Astrocyte of the hippocampus (primary cell): ENCODE data around the gene DOCK9.

Experiments used
- DNase-seq: peaks from one replicate; pipeline ENCODE4 v3.0.0; 2011; ENCODE audit warnings: low read depth, low spot score

DOCK9 gene

DNA sequence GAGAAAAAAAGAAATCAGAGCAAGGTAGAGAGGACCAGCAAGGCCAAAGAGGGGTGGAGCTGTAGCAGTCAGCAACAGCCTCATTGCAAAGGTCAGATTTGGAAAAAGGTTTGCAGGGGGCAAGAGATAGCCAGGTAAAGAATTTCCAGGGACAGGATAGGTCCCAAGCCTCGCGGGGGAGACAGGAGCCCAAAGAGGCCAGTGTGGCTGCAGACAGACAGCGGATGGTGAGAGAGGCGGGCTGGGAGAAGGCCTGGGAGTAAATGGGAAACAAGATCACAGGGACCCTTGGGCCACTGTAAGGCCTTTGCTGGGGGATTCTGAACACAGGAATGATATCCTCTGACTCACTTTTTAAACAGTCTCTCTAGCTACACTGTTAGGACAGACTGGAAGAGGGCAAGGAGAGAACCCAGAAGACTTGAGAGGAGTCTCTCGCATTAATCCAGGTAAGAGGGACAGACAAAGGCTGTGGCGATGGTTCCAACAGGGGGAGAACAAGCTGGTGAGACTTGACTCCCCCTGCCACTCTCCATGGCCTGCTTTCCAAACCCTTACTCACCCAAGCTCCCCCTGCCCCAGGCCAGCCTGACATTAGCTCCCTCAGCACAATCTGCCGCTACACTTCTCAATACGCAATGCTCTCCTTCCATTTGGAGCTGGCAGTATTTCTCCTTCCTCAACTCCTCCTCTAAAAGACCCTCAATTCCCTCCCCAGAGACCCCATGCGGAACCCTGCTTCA, 31.8 kb downstream of the DOCK9 start:
- DNase-seq: no peak

DNA sequence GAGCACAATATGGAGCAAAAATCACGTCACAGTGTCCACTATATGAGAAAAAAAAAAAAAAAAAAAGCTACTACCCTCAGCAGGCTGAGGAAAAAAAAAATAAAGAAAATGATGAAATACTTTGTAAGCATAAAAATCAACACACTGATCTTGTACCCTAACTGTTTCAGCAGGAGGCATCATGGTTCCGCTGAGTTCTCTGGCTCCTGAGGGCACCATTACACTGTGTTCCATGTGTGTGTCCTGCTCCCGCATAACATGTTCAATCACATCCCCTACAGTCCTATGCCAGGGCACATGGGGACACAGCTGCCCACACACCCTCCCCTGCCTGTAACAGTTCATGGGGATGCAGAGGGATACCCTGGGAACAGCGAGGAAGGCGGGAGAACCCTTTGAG, 33.5 kb downstream of the DOCK9 start:
- no peak for DNase-seq

DNA sequence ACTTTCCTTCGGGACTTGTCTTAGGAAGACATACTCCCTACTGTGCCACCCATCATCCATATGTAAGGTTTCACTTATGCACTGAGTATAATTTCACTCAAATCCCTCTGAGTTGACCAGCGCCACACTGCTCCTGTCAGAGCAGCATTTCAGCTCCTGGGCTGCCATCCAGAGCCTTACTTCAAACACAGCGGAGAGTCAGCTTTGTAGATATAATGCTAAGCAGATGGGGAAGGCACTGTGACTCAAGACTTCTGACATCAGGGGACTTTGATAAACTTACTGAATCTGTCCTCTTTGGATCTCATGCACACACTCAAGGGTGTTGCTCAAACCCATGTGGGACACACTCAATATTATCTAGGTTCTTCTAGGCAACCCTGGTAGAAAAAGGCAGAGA, 34.9 kb downstream of the DOCK9 start:
- DNase-seq: no peak

DNA sequence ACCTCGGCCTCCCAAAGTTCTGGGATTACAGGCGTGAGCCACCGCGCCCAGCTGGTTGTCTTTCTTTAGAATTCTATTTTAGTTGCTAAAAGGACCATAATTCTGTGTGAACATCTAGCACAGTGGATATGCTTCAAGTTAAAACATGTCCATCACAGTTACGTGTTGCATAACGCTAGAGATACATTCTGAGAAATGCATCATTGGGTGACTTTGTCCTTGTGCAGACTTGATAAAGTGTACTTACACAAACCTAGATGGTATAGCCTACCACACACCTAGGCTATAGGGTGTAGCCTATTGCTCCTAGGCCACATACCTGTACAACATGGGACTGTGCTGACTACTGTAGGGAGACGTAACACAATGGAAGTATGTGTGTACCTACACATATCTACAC, 35.4 kb downstream of the DOCK9 start:
- DNase-seq: no peak

DNA sequence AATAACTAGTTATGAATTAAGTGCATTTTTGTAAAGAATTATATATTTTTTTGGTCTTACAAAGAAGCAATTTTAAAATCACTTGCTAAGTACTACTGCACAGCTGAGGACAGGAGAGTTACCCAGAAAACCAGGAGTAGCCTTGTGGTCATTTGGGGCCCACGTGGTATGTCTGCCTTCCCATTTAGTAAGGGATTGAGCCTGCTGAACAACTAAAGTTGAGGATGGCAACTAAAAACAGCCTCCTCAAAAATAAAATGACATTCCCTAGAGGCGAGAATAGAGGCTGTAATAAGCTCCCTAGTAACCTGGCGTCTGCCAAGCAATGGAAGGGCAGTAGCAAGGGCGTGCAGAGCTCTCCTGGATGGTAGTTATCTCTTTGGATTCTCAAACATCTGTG, 36.3 kb downstream of the DOCK9 start:
- no peak for DNase-seq

DNA sequence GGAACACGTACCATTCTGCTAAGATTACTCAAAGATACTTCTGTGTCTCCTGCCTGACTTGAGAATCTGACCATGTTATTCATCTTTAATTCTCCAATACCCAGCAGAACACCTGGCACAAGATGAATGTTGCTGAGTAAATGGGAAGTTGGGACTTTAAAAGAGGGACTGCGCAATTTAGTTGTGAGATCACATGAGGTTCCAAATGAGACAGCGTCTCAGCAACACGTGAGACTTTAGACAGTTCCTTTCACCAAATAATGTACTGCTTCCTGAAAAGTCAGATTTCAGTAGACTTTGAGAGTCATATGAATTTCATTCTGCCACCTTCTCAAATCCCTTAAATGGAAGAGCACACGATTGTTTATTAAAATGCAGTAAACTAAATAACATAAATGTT, 36.7 kb downstream of the DOCK9 start:
- no peak for DNase-seq

DNA sequence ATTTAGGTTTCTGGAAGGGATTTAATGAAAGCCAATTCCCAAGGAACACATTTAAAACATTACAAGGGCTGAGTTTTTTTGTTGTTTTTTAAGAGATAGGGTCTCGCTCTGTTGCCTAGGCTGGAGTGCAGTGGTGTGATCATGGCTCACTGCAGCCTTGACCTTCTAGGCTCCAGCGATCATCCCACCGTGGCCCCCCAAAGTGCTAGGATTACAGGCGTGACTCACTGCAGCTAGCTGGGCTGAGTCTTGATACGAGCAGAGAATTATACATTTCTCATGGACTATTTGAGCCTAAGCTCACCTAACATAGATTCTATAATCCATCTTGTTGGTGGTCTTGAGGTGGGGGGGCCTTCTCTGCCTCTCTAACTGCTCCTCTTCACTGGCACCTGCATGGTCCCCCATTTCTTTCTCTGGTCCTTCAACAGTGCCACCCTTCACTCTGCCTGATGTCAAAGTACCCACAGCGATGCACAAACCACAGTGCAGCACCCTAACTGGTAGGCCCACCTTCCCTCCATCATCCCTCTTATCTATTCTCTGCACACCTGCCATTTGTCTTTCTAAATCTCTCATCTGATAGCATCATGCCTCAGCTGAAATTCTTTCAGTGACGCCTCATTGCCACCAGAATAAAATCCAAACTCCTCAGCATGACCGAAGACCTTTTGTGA, 37.4 kb downstream of the DOCK9 start:
- no peak for DNase-seq

DNA sequence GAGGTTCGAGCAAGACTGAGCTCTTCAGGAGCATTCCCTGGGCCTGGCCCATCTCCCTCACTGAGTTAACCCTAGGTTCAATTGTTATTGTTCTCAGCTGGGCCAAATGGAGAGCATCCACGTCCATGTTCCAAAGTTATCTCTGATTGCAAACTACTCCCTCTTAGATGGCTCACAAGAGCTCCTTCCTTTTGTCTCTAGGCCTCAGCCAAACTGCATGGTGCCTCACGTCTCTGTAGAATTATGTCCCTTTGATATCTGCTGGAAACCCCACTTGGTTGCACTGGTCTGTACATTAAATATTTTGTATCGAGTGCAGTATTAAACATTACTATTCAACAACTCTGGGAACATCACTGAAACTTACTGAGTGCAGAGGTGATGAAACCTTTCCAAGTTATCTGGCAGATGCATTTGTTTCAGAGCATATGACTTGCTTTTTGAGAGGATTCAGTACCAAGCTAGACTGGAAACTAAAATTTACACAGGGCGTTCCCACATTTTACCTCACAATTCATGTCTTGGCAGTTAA, 38.1 kb downstream of the DOCK9 start:
- DNase-seq: no peak

DNA sequence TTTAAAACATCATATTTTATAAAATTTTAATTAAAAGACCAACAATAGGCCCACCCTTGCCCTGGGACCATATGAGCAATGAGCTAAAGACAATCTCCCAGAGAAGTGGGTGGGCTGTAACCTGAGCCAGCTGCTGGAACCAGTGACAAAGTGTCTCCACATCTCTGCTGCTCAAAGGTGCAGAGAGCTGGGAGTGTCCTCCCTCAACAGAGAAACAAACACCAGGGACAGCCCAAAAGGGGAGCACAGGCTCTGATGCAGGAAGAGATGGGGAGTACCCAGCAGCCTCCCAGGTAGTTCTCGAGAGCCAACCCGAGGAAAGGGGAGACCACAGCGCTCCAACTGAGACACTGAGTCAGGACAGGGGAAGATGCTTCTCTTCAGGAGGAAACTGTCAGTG, 39.1 kb downstream of the DOCK9 start:
- no peak for DNase-seq

DNA sequence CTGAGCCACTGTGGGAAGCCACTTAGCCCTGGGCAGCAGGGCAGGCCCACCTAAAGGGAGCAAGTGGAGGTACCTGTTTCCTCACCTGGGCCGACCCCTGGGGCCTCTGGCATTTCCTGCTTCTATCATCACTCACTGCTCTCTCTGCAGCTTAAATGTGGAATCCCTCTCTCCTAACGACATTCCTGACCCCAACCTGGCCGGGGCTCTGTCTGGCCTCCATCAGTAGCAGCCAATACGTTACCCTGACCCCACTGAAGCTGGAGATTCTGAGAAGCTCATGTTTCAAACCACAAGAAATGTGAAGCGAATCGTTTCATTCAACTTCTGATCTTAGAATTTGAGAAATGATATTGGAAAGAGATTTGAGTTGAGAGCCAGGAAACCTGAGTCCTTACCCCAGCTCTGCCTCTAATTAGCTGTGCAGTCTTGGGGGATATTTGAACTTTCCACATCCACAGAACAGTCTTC, 39.9 kb downstream of the DOCK9 start:
- peak; percentile 50 for DNase-seq

DNA sequence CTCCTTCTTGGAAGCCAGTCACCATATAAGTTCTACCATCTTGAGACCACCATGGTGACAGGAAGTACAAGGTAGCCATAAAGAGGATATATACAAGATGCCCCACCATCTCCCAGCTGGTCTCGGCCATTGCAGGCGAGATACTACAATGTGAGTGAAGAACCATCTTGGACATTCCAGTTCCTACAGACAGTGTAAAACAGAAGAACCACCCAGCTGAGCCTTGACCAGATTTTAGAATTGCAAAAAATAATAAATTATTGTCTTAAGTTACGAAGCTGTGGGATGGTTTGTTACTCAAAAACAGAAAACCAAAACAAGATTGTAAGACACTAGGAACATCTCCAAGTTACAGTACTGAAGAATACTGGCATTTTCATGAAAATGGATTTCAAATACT, 43.6 kb downstream of the DOCK9 start:
- DNase-seq: no peak

DNA sequence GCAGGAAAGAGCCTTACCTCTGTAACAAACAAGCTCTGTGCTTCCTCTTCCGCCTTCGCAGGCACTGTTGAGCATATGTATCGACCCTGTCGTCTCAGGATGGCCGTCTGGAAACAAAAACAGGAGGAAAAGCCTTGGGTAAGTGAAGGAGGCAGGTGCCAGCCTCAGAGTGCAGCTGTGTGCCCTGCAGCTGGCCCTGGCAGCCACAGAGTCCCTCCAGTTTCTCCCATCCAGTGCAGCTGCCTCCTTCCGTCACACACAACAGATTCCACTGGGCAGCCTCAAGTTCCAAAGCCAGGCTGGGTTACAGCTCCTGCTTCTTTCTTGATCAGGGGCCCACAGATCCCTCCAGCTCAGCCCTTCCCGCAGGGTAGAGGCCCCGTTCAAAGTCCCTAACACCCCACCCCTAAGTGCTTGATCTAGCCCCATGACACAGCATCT, 47.7 kb downstream of the DOCK9 start:
- DNase-seq: no peak

DNA sequence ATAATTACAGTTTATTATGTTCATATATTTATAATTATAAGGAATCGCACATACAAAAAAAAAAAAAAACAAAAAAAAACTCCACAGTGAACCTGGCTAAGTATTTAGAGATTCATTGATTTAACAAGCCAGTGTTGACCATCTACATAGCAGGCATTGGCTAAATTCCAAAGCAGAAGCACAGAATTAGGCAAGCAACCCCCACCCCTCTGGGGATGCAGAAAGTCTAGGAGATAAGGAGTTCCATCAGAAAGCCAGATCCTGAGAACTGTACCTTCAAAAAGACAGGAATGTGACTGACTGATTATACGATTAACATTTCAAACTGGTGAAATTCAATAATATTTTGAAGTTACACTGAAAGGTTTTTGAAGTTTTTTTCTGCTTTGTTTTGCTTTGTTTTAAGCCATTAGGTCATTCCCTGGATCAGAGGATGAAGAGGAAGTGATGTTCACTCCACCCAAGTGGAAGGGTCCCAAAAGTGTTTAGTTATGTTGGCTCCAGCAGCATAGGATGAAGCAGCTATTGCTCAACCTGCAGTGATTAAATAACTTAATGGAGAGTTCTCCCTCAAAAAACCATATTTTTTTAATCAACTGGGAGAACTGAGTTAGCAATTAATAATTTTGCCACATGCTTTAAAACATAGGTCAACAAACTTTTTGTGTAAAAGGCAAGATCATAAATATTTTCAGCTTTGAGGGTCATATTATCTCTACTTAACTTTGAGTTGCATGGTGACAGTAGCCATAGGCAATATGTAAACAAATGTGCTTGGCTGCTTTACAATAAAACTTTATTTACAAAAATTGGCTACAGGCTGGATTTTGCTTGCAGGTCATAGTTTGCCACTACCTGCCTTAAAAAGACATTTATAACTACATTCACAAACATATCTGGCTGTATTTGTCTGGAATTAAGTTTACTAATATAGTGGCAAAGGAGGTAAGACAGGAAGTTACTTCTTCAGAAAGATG, 49.6 kb downstream of the DOCK9 start:
- DNase-seq: no peak

DNA sequence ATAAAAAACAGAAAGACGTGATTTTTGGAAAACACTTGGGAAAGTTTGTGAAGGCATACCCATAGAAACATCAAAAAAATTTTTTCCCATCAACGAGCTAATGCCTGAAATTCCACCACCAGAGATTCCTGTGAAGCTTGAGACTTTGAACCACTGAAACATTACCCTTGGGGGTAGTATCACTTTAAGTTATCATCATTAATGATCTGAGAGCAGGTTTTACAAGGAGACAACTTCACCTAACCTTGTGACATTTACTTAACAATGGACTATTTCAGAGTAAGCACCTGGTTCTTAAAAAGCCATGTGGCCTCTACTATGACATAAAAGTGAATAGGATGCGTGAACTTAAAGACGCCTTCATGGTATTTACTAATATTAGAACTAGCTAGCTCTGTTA, 51.9 kb downstream of the DOCK9 start:
- no peak for DNase-seq

DNA sequence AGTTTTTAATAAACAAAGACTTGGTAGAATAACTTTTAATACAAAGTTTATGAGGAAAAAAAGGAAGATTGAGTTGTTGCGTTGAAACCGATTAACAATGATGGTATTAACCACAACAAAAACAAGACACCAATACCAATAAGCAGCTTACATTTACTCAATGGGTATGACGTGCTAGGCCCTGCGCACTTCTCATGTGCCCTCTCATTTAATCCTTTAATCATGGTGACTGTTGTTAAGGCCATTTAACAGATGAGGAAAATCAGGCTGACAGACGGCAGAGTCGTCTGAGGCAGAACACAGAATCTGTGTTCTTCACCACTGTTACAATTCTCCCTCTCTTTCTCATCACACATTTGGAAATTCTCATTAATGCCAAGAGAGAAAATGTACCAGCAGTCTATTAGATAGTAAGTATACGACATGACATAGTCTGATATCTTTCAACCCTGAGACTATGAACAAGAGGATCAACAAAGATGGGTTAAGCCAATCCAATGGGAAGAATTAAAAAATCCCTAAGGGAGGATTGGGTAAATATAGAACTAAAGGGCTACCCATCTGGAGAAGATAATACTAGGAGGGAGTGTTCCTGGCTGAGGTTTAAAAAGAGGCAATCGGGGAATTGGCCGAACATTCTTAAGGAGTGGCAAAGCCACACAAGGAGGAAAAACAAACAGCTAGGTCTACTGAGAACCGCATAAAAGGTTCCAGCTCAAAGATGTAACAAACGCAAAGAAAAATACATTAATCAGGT, 54.0 kb downstream of the DOCK9 start:
- DNase-seq: no peak

DNA sequence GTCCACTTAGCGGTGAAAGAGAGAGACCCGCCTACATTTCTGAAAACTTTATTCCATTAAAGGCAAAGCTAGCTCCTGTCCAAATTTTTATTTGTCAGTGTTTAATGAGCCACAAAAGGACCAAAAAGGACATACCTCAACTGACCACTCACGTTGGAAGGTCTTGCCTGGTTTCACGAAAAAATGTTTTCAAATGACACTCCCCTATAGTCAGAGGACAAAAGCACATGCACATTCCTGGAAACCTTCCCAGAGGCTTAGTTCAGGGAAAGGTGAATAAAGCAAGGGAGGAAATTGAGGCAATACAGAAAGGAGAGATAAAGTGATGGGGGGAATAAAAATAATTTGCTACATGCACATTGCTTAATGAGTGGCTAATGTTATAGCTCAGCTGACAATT, 55.6 kb downstream of the DOCK9 start:
- DNase-seq: peak; percentile 73

DNA sequence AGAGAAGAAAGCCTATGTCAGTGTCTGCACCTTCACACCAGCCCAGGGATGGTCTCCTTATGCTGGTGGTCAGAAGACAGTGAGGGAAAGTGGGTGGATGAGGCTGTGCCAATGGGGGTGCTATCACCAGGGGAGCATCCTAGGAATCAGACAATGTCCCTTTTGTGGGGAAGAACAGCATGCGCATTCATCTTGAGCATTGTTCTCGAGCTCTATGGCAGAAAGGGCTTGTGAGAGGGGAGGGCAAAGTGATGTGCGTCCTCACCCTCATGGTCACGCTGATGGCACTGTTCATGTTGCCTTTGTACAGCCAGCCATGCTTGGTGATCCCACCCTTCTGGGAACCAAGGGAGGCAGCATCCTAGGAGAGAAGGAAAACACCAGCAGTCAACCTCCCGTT, 56.1 kb downstream of the DOCK9 start:
- DNase-seq: no peak

DNA sequence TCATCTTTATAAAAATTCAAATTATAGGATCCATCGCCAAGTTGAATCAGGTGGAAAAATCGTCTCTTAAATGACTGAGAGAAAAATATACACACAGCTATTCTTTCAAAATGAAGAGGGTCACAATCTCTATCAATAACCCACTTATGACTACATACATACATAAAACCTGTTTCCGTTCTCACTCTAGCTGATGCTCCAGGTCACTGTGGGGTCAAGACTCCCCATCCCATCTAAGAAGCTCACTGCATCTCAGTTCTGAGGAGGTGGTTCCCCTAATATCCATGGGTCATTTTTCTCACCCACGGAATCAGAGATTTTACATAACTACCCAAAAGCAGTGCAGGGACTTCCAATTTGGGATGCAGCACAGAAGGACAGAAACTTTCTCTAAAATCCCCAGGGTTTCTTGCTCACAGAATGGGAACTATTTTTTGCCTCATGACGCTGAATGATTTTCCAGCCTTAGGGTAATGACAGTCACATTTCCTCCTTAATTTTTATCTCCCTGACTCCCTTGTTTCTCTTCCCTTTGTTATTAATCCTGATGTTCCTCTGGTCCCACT, 56.8 kb downstream of the DOCK9 start:
- no peak for DNase-seq

DNA sequence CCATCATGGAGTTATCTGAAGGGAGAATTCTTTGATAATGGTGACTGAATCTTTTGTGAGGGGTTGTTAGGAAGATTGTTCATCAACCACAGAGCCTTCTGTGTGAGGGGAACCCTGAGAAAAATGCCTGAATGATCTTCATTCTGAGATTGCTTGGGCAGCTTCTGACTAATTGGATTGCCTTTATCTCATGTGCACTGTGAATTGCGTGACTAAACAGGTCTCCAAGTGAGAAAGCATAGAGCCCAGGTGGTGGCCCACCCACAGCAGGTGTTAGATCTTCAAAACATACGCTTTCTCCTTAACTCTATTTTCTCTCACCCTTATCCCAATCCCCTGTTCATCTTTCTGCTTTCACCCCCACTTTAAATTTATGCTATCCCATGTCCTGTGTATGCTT, 58.3 kb downstream of the DOCK9 start:
- peak; percentile 42 for DNase-seq

DNA sequence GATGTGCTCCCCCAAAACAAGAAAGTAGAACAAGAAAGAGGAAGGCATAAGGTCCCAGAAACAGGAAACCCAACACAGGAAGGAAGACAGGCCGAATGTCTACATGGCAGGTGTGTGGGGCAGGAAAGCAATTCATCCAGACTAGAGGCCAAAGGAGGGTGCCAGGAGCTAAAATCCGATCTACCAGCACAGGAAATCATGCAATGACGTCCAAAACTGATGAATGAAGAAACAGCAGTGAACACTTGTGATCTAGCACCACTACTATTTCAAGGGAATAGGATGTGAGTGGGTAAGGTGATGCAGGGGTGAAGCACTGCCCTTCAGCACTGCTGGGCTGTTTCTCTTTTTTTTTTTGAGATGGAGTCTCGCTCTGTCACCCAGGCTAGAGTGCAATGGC, 59.1 kb downstream of the DOCK9 start:
- DNase-seq: no peak

DNA sequence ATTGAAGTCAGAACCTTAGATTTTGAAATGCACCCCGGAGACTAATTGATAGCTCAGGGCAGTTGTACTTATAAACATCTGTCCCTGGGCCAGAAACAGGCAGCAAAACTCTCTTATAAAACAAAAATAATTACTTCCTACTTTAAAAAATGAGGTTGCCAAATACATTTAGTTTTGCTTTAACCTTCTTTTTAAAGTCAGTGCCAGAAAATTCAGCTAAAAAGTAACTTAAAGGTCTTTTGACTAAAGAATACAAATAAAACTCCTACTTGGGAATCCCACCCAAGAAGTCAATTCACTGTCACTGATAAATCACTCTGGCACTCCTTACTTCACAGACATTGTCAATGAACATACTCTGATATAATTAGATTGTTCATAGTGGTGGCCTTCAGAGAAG, 60.7 kb downstream of the DOCK9 start:
- DNase-seq: no peak
